Upper lobe of left lung (tissue), 6 donors: ENCODE results near the gene ZNF669. TPM values are rescaled to one million over a fixed set of nuclear protein-coding genes. Genes with fewer than 3 reads are reported as not detected.

ENCODE experiments used
- ATAC-seq, 2 donors: fragments of 200-7000 bp; cut with Tn5 transposase; one replicate each; pipeline ENCODE4 v1.9.1; 2022; ENCODE audit warnings: mild to moderate bottlenecking in 2 of 2, moderate library complexity in 2 of 2; ENCODE audit not compliant: low FRiP score in 2 of 2
- DNase-seq, 2 donors: peaks; one replicate each; pipeline ENCODE4 v3.0.0-alpha.2; 2019 to 2020
- H3K27ac ChIP-seq, 4 donors: fragments of 200-600 bp; sonication (generic); one replicate each; pipeline ENCODE4 v1.5.1; 2016 to 2019
- H3K27me3 ChIP-seq, 4 donors: fragments of 200-600 bp; sonication (generic); one replicate each; pipeline ENCODE4 v1.5.1; 2017 to 2019
- H3K36me3 ChIP-seq, 4 donors: fragments of 200-600 bp; sonication (generic); one replicate each; pipeline ENCODE4 v1.5.1; 2016 to 2019
- H3K4me1 ChIP-seq, 4 donors: fragments of 200-600 bp; sonication (generic); one replicate each; pipeline ENCODE4 v1.5.1; 2018 to 2019
- H3K4me3 ChIP-seq, 4 donors: fragments of 200-600 bp; sonication (generic); one replicate each; pipeline ENCODE4 v1.5.1; 2017 to 2019; ENCODE audit warnings: mild to moderate bottlenecking in 2 of 4, moderate library complexity in 1 of 4
- H3K9me3 ChIP-seq, 4 donors: fragments of 200-600 bp; sonication (generic); one replicate each; pipeline ENCODE4 v1.5.1; 2018 to 2019
- CTCF ChIP-seq, 6 experiments: fragments of 450-650 bp in 4 of 6; fragments of 200-600 bp in 2 of 6; sonication (generic) in 2 of 6; IDR thresholded peaks; one replicate each; pipeline ENCODE4 v1.5.1; 2016 to 2019; ENCODE audit warnings: antibody characterized with exemption in 6 of 6
- EP300 ChIP-seq, 4 donors: sonication (generic); formaldehyde crosslinking; IDR thresholded peaks; one replicate each; pipeline ENCODE4 v1.5.1; 2017; ENCODE audit warnings: antibody characterized with exemption in 4 of 4, control low read depth in 2 of 4
- POLR2A ChIP-seq, 4 donors: fragments of 450-650 bp; IDR thresholded peaks; one replicate each; pipeline ENCODE4 v1.5.1; 2016 to 2017; ENCODE audit warnings: antibody characterized with exemption in 4 of 4, mild to moderate bottlenecking in 2 of 4
- POLR2AphosphoS5 ChIP-seq, 2 donors: sonication (generic); formaldehyde crosslinking; IDR thresholded peaks; one replicate each; pipeline ENCODE4 v1.5.1; 2017; ENCODE audit warnings: antibody characterized with exemption in 2 of 2
- WGBS, 2 donors: methylation state at CpG; one replicate each; pipeline ENCODE4 v1.1.5; 2017 to 2018; 5-methylcytosine and 5-hydroxymethylcytosine counted together
- total RNA-seq, 6 donors: library from RNA; depleted of rRNA in 4 of 6; stranded (reverse); fragments of >200 nt in 4 of 6; gene quantifications; one replicate each; pipeline versions ENCODE4 v1.1.0 to v1.2.1, GENCODE V29; 2016 to 2021
- donor health status: DM: no; HTN: no; CAD: no; lungs with moderate emphysema.
- donor health status: DM: no; HTN: yes; CAD: no; lungs with severe emphysema.

The ZNF669 gene
- total RNA-seq, 6 donors from 2014 or later = 2.3 to 11.5 (median 6.9) TPM

GRCh38 chr1:247070645-247071044 lies 33.5 kb downstream of the ZNF669 start:
- DNase-seq = no peak
- no peak for ATAC-seq
- Histone ChIP-seq H3K27me3 (no peaks in the 10 kb centered on the region), H3K4me1 (no peaks in the 10 kb centered on the region), H3K36me3 (no peaks in the 10 kb centered on the region), H3K4me3 (no peak overlapping the region), H3K27ac (no peak overlapping the region), H3K9me3 (peaks cover 0 to 14% (median 10%) of the 10 kb centered on the region in 4 donors)
- TF ChIP-seq POLR2AphosphoS5 (IDR thresholded peaks at IDR 0.05) = no peak
- TF ChIP-seq POLR2A (IDR thresholded peaks at IDR 0.05) = no peak
- WGBS, 2 donors = 83 to 99% methylated on average over 3 of the region's 3 CpGs

GRCh38 chr1:247064304-247064703 lies 39.9 kb downstream of the ZNF669 start:
- no peaks in the 10 kb centered on the region for H3K27me3 ChIP-seq
- H3K4me3 ChIP-seq = no peak overlapping the region
- DNase-seq (no peak), ATAC-seq (no peak)
- peaks cover 0 to 20% (median 10%) of the 10 kb centered on the region in 4 donors for H3K9me3 ChIP-seq
- no peaks in the 10 kb centered on the region for H3K4me1 ChIP-seq
- TF ChIP-seq EP300 (IDR thresholded peaks at IDR 0.05) (no peak), POLR2A (IDR thresholded peaks at IDR 0.05) (no peak), CTCF (IDR thresholded peaks at IDR 0.05) (no peak), POLR2AphosphoS5 (IDR thresholded peaks at IDR 0.05) (no peak)
- WGBS, 2 donors = 70 to 81% methylated on average over 3 of the region's 3 CpGs
- no peak overlapping the region for H3K27ac ChIP-seq
- no peaks in the 10 kb centered on the region for H3K36me3 ChIP-seq

- Histone ChIP-seq H3K4me3 (no peak overlapping the region), H3K36me3 (no peaks in the 10 kb centered on the region), H3K4me1 (no peaks in the 10 kb centered on the region), H3K27ac (no peak overlapping the region), H3K9me3 (peaks cover 10 to 19% (median 16%) of the 10 kb centered on the region in 4 donors), H3K27me3 (no peaks in the 10 kb centered on the region)
- ATAC-seq (no peak), DNase-seq (no peak)
- 91 to 94% methylated on average over 4 of the region's 4 CpGs for WGBS, 2 donors
- TF ChIP-seq CTCF (IDR thresholded peaks at IDR 0.05) (no peak), POLR2A (IDR thresholded peaks at IDR 0.05) (no peak), EP300 (IDR thresholded peaks at IDR 0.05) (no peak), POLR2AphosphoS5 (IDR thresholded peaks at IDR 0.05) (no peak)
Observed at GRCh38 chr1:247060771-247061170, 43.4 kb downstream of the ZNF669 start.

- peaks cover 19 to 52% (median 37%) of the 10 kb centered on the region in 4 donors for H3K9me3 ChIP-seq
- 98% methylated on average over 2 of the region's 2 CpGs for WGBS, 2 donors
Observed at GRCh38 chr1:247056071-247056470, 48.1 kb downstream of the ZNF669 start.

GRCh38 chr1:247054992-247055415 lies 49.2 kb downstream of the ZNF669 start:
- no peaks in the 10 kb centered on the region for H3K4me1 ChIP-seq
- TF ChIP-seq POLR2AphosphoS5 (IDR thresholded peaks at IDR 0.05) = no peak
- no peak for TF ChIP-seq CTCF (IDR thresholded peaks at IDR 0.05)
- TF ChIP-seq EP300 (IDR thresholded peaks at IDR 0.05) = no peak
- TF ChIP-seq POLR2A (IDR thresholded peaks at IDR 0.05) = no peak
- ATAC-seq = no peak
- DNase-seq = no peak
- no peaks in the 10 kb centered on the region for H3K36me3 ChIP-seq
- H3K27ac ChIP-seq = no peak overlapping the region
- no peak overlapping the region for H3K4me3 ChIP-seq
- H3K9me3 ChIP-seq = peaks cover 27 to 56% (median 43%) of the 10 kb centered on the region in 4 donors
- WGBS, 2 donors = 39 to 44% methylated on average over 2 of the region's 2 CpGs
- H3K27me3 ChIP-seq = no peaks in the 10 kb centered on the region

More at GRCh38 chr1:247056071-247056470, 48.1 kb downstream of the ZNF669 start:
- Histone ChIP-seq H3K4me3 (no peak overlapping the region), H3K27ac (no peak overlapping the region), H3K4me1 (no peaks in the 10 kb centered on the region), H3K36me3 (no peaks in the 10 kb centered on the region), H3K27me3 (no peaks in the 10 kb centered on the region)
- ATAC-seq (no peak), DNase-seq (no peak)
- no peak for TF ChIP-seq POLR2AphosphoS5 (IDR thresholded peaks at IDR 0.05)
- TF ChIP-seq POLR2A (IDR thresholded peaks at IDR 0.05) = no peak
- TF ChIP-seq EP300 (IDR thresholded peaks at IDR 0.05) = no peak
- TF ChIP-seq CTCF (IDR thresholded peaks at IDR 0.05) = no peak

Other genes with a start within 250 kb of the ZNF669 start
- 10 to 100 TPM; 22.2 to 40.9 (median 29.7) TPM for gene AHCTF1, start 172.4 kb downstream of the ZNF669 start, total RNA-seq
- under 1 TPM in 3 of 6 donors, not detected in 3; 0.10 to 0.46 (median 0.26) TPM for gene ZNF695, start 96.3 kb downstream of the ZNF669 start, total RNA-seq
- 1 to 10 TPM in 5 of 6 donors, under 1 TPM in 1; 0.67 to 4.7 (median 2.3) TPM for gene ZNF670, start 25.5 kb downstream of the ZNF669 start, total RNA-seq
- 10 to 100 TPM in 5 of 6 donors, 1 to 10 TPM in 1; 8.7 to 34.6 (median 27.6) TPM for gene ZNF124, start 67.7 kb upstream of the ZNF669 start, total RNA-seq
- gene VN1R5, start 151.7 kb upstream of the ZNF669 start, total RNA-seq = not detected
- gene ZNF496, start 227.5 kb upstream of the ZNF669 start, total RNA-seq = 10 to 100 TPM; 20.8 to 59.7 (median 27.2) TPM